Endothelial cell of hepatic sinusoid (primary cell): Measurements from ENCODE around the gene SLA2.
"Not testable (repeated sequence)": the region's sequence is repeated elsewhere in the genome, so short reads cannot be mapped to it uniquely, and the experiment has no call there.

Experiments
- in situ Hi-C: cut with HindIII; loops from 2 replicates; pipeline ENCODE4 v1.10.0; 2017; ENCODE audit warnings: low sequenced_read_pairs

SLA2 gene

DNA sequence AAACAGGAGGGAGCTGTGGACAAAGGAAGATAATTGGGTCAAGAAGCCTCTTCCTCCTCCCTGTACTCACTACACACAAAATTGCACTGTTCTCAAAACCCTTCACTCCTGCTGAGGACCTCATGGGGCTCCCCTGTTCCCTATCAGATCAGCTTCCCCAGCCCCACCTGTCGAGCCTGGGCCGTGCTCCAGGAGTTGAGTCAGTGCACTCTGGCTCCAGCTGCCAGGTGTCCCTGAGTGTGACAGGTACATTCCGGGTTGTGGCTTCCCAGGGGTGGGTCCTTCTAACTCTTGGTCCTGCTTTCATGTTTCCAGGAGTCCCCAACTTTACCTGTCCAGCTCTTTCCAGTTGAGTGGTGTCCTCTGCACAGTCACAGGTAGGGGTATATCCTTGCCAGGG, 32.0 kb downstream of the SLA2 start:
- in situ Hi-C loops, result no loop called here

DNA sequence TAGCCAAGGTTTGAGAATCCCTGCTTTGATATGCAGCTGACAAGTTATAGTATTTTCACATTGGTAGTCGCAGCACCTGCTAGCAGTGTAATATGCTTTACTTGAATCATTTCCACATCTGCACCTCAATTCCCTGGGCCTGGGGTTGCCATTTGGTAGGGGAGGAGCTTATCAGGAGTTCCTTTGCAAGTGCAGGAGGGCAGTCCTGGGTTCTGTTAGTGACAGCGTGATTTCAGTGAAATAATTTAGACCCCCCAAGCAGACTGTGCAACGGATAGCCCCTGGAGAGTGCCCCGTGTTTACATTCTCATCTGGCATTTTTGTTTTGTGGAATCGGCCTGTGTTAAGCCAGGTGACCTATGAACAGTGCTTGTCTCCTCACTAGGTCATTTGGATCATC, 34.4 kb downstream of the SLA2 start:
- in situ Hi-C loops, result no loop called here

DNA sequence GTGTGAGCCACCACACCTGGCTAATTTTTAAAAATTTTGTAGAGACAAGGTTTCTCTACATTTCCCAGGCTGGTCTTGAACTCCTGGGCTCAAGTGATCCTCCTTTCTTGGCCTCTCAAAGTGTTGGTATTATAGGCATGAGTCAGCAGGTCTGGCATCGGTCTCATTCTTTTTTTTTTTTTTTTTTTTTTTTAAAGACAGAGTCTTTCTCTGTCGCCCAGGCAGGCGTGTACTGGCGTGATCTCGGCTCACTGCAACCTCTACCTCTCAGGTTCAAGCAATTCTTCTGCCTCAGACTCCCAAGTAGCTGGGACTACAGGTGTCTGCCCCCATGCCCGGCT, 37.6 kb downstream of the SLA2 start:
- in situ Hi-C loops, result not testable (repeated sequence)

DNA sequence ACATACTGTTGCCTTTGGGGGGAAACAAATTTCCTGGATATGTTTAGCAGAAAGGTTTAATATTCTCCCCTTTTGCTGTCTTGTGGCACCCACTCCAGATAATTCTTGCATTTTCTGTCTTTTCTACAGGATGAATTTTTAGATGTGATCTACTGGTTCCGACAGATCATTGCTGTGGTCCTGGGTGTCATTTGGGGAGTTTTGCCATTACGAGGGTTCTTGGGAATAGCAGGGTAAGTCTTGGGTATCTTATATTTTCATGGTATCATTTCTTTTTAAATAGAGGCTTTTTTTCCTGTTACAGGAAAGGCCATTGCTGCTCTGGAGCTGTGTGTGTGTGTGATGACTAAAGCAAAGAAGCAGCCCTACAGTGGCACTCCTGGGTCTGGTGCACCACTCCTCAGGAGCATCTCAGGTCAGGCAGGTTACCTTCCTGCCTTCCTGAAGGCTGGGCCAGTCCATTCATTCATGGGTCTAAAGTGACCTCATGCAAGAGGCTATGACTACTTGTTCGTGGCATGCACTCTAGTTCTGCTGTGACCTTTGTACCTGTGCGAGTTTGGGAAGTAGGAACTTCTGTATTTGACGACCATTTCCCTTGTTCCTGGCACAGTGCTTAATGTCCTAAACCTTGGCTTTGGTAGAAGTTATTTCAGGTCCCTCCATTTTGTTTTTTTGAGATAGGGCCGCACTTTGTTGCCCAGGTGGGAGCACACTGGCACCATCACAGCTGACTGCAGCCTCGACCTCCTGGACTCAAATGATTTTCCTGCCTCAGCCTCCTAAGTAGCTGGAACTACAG, 38.2 kb downstream of the SLA2 start:
- in situ Hi-C loops, result no loop called here

DNA sequence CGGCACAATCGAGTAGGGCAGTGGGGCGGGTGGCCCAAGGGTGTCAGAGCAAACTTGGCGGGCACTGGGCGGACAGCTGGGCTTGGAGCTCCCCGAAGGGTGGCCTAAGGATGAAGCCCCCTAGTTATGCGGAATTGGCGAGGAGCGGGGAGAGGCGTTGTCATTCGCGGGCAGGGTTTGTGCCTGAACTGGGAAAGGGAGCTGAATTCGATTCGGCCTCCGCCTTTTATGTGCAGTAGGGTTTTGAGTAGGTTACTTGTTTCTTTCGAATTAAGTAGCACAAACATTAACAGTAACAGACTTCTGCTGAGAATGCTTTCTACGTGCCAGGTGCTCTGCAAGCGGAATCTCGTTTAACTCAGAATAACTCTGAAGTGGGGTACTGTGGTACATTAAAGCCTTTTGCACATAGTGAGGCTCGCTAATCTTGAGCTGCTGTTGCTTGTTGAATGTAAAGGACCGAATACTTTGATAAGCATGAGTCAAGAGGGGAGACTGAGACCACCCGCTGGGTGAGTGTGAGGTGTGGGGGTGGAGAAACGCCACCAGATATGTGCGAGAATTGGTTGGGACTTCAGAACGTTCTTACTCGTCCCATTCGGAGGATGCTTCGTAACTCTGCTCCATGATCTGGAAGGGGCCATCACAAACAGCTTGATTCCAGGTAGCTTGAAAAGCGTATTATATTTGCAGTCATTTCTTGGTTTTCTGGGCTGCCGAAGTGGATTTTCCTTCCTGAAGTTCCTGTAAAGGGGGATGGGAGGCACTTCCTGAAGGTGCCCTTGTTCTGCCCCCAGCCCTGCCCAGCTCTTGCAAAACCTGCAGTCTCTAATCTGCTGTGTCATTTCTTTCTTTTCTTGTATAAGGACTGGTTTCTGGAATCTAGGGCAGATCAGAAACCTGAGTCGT, 39.6 kb downstream of the SLA2 start:
- in situ Hi-C loops, result no loop called here

DNA sequence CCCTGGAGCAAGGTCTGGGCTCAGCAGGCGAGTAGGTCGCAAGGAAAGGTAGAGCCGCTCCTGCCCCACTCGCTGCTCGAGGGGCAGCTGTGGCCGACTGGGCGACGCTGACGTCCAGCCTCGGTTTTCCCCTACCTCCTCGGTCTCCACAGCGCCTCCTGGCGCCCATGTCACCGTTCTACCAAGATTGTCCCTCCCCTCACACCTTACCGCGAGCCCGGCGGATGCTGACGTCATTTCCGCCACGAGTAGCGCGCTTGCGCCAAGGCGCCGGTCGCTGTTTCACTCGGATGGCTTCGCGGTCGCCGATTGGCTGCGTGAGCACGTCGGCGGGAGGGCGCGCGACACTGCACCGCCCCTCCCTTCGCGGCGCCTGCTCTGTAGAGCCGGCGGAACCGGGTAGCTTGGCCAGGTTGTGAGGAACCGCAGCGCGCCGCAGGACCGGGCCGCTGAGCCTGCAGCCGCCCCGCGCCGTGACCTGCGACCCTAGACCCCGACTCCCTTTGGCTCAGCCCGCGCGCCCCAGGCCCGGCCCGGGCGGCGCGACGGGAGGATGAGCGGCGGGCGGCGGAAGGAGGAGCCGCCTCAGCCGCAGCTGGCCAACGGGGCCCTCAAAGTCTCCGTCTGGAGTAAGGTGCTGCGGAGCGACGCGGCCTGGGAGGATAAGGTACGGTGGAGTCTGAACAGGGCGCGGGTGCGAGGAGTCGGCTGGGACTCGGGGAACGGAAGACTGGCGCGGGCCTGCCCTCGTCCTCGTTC, 40.4 kb downstream of the SLA2 start, which contains the start of gene RAB5IF:
RAB5IF (plus strand) TSS at position 381 of the 759 bp plus-strand sequence; CDS start at position 554, 173 bp downstream.
- in situ Hi-C loops, result no loop called here

DNA sequence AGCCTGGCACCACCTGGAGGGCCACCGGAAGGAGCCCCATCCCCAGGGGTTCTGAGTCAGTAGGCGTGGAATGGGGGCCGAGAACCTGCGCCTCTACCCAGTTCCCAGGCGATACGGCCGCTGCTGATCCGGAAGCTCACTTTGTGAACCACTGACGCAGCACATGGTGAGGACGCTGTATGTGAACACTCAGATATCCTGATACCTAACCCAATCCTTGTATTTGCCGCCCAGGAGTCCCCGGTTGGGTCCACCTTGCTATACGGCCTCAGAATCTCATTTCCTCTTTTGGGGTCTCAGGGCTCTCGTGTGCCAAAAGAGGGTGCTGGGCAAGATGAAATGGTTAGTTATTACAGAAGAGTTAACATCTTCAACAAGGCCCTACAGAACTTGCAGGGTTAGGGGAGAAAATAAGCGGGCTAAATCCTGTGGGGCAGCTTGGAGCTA, 41.0 kb downstream of the SLA2 start:
- in situ Hi-C loops, result loop anchor here (5.0 kb wide), 1 partner anchor 37 kb away; no protein-coding TSS in a partner anchor

DNA sequence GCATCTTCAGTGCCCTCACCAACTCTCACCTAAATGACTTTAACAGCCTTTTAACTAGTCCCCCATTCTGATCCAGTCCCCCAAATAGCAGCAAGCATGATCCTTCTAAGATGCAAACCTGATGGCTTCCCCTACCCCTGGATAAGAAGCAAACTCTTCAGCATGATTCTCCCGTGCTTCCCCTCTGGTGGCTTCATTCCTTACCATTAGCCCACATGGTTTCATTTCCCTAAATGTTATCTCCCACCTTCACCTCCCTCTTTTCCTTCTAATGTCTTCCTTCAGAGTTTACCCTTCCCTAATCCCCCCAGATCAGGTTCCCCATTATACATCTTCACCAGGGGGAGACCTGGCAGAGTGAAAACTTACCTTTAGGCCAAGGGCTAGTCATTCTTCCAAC, 44.5 kb downstream of the SLA2 start:
- in situ Hi-C loops, result loop anchor here (5.0 kb wide), 1 partner anchor 41 kb away; no protein-coding TSS in a partner anchor

DNA sequence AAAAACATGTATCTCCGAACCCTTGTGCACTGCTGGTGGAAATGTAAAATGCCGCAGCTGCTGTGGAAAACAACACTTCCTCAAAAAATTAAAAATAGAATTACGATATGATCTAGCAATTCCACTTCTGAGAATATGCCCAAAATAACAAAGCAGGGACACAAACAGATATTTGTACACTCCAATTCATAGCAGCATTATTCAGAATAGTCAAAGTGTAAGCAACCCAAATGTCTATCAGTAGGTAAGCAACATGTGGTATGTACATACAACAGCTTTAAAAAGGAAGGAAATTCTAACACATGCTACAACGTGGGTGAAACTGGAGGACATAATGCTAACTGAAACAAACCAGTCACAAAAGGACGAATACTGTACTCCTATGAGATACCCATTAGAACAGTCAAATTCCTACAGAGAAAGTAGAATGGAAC, 46.1 kb downstream of the SLA2 start:
- in situ Hi-C loops, result loop anchor here (5.0 kb wide), 1 partner anchor 42 kb away; no protein-coding TSS in a partner anchor

DNA sequence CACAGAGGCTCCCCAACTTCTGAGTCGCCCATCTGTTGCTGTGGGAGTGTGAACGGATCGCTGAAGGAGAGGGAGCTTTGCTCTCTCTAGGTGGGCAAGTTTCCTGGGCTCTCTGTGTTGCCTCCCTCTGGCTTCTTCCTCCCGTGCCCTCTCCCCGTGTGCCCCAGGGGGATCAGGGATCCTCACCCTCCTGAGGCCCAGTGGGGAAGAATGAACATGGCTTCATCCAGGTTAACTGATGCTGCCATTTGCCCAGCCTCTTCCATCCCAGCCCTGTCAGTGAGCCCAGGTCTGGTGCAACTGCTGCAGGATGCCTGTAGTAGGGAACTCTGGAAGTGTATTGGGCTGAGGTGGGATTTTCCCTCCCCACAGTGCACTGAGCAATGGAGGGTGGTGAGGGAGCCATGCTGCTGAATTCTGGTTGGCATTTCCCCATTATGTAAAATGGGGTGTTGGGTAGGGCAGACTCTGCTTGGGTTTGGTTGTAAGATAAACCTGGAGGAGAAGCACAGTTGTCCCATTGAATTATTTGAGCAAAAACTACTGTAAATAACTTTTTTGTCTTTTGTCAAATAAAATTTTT, 52.6 kb downstream of the SLA2 start:
- in situ Hi-C loops, result no loop called here

DNA sequence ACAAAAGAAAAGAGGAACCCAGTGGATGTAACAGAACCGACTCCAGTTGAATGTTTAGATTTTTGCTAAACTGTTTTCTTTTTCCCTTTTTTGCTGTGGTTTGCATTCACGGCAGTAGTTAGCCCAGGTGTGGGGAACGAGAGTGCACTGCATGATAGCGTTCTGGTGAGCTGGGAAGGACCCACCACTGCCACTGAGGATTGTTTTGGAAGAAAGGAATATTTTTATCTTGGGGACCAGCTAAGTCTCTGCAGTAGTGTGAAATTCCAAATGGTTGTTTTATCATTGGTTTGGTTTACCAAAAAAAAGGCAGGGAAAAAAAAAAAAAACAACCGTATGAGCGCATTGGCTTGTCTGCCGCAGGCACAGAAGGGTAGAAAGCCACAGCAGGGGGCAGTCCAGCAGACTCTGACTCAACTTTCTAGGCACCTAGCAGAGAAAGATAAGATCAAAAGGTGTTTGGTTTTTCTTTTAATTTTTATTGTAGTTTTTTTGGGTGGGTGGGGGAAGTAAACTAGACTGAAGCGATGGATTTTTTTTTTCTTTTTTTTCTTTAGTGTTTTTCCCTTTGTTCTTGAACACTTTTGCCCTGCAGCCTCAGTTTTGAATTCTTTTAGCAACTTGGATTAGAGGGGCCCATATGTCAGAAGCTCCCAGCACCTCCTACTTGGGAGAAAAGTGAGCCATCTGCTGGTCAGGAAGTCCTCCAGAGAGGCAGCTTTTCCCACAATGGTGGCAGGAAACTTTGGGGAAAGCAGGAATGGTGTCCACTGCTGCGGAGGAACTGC, 53.9 kb downstream of the SLA2 start:
- in situ Hi-C loops, result no loop called here

DNA sequence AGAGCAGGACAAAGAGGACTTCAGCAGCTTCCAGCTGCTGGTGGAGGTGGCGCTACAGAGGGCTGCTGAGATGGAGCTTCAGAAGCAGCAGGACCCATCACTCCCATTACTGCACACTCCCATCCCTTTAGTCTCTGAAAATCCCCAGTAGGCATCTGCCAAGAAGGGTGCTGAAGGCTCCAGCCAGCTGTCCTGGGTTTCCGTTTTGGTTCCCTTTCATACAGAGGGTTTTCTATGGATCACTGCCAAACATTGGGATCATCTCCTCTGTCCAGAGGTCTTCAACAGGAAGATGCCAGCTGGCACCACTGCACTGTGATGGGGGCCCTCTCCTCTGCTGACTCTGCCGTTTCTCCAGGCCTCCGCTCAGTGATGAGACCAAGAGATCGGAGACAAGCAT, 54.7 kb downstream of the SLA2 start:
- in situ Hi-C loops, result no loop called here

DNA sequence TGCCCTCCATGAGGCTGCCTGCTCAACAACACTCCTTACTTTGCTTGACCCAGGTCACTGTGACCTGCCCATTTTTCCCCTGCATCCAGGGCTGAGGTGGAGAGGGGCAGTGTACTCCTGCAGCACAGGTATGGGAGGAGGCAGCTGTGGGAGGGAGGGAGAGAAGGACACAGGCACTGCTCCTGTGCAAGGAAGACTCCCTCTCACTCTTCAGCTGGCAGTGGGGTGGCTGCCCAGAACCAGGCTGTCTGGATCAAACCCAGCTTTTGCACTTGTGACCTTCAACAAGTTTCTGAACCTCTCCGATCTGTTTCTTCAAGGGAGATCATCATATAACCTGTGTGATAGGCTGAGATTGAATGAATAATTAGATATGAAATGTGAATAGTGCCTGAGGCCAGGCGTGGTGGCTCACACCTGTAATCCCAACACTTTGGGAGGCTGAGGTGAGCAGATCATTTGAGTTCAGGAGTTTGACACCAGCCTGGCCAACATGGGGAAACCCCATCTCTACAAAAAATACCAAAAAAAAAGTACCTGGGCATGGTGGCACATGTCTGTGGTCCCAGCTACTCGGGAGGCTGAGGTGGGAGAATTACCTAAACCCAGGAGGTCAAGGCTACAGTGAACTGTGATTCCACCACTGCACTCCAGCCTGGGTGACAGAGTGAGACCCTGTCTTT, 58.5 kb downstream of the SLA2 start:
- in situ Hi-C loops, result loop anchor here (5.0 kb wide), 1 partner anchor 35 kb away; no protein-coding TSS in a partner anchor

DNA sequence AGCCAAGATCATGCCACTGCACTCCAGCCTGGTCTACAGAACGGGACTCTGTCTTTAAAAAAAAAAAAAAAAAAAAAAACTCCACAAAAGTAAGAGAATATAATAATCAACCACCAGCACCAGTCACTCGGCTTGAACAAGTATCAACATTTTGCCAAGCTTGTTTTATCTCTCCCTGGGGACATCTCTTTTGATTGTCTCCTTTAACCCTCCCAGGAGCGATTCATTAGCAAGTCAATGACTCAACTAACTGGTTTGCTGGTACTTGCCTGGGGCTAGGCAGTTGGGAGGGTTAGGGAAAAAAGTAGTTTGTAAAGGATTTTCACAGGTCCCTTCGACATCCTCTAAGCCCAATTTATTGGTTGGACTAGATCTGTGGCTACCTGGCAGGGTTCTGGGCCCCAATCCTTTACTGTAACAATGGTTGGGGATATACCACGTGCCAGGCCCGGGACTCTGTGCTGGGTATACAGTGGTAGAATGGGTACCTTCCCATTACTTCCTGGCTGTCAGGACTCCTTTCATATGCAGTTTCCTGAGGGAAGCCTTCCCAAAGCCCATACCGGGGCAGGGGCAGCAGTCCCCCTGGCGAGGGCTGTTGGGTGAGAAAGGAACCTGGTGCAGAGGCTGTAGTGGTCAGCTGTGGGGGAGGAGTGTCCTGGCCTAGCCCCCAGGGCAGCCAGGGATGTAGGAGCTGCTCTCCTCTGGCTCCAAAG, 60.4 kb downstream of the SLA2 start:
- in situ Hi-C loops, result loop anchor here (5.0 kb wide), 1 partner anchor 33 kb away; no protein-coding TSS in a partner anchor

DNA sequence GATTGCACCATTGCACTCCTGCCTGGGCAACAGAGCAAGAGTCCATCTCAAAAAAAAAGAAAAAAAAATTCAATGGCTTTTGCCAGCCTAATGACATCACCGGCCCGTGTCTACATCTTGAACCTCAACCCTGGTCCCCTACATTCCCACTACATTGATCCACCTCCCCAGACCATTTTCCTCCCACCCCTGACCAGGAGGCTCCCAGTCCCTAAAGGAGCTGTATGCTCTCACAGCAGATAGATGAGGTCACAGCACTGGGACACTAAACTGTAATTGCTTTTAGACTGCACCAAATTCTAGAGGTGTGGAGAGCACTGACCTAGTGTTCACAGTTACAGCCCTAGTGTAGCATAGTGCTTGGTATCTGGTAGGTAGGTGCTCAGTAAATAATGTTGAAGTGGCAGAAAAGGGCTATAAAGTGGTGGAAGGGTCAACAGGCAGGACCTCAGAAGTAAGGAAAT, 61.9 kb downstream of the SLA2 start:
- in situ Hi-C loops, result no loop called here

DNA sequence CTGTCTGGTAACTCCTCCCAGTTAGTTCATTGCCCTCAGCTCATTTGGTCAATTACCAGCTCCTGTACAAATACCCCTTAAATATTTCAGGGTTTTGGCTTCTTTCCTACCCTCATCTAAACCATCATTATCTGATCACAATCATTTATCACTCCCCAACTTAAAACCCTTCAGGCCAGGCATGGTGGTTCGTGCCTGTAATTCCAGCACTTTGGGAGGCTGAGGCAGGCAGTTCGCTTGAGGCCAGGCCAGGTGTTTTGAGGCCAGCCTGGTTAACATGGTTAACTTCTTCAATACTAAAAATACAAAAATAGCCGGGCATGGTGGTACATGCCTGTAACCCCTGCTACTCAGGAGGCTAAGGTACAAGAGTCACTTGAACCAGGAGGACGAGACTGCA, 63.2 kb downstream of the SLA2 start:
- in situ Hi-C loops, result no loop called here

DNA sequence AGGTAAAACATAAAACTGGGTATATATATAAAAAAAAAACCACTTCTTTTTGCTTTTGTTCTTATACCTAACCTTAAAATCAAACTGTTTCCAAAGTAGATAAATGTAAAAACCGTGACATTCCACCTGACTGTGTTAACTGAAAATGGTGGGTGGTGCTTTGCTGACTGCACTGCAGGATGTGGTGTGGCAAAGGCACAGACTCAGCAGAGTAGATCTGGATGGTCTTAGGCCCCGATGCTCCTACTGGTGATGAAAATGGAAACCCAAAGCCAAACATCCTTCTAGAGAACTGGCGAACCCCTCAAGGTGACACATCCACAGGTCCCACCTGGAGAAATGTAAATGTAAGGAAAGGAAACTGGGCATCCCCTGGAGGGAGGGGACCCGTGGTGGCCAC, 63.7 kb downstream of the SLA2 start:
- in situ Hi-C loops, result no loop called here

DNA sequence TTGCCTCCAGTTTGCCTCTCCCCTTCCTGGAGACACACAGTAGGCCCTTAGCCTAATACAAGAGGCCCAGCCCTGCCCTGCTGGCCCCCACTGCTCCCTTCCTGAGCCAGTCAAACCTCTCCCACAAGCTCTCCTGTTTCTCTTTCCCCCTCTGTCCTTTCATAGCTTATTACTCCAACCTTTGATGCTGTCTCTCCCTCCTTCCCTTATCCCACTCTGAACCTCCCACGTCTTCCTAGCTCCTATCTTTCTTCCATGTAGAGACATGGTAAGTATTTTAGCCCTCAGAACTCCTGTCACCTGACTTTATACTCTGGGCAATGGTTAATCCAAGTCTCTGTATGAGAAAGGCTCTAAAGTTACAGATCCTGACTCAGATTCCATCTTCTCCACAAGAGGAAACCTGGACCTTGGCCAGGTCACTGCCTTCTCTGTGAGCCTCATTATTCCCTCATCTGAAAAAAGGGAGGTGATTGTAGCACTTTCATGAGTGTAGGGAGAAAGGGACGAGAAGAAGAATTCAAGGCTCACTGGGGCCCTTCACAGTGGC, 65.9 kb downstream of the SLA2 start:
- in situ Hi-C loops, result no loop called here
